HL-60 (cell line): ENCODE measurements around the gene RAP1A.

ENCODE experiments used
- CTCF ChIP-seq: IDR thresholded peaks from one replicate; pipeline ENCODE4 v1.5.1; 2011; ENCODE audit warnings: low read length, control low read depth, inconsistent platforms; ENCODE audit not compliant: insufficient read depth
- GABPA ChIP-seq: IDR thresholded peaks from 2 replicates; pipeline ENCODE4 v1.6.1; 2012; ENCODE audit warnings: low read depth
- POLR2AphosphoS5 ChIP-seq: IDR thresholded peaks from 2 replicates; pipeline ENCODE4 v1.6.1; 2012; ENCODE audit warnings: low read depth
- SPI1 ChIP-seq: IDR thresholded peaks from 2 replicates; pipeline ENCODE4 v1.6.1; 2012; ENCODE audit warnings: low read depth, mild to moderate bottlenecking, borderline replicate concordance
- TF ChIP-seq, protein P1 (sequence below): IDR thresholded peaks from 2 replicates; pipeline ENCODE4 v1.6.1; 2012; ENCODE audit warnings: low read depth; ENCODE audit not compliant: insufficient replicate concordance

DNA sequence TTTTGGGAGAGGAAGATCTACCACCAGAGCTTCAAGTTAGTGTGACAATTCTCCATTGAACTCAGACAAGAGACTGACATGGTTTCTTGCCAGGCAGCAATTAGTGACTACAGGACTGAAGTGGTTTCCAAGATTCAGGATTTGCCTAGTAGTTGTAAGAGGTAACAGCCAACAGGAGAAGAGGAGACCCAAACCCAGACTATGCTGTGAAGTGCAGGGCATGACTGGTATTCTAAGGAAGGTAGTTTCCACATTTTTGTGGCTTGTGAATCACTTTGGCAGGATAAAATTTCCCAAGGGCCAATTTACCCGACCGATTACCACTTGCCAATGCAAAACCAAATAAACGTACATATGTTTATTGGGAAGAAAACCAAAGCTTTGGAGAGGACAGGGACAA is 14.7 kb upstream of the RAP1A start:
- no peak for TF ChIP-seq CTCF
- TF ChIP-seq GABPA, result no peak
- no peak for TF ChIP-seq POLR2AphosphoS5
- TF ChIP-seq, protein P1, sequence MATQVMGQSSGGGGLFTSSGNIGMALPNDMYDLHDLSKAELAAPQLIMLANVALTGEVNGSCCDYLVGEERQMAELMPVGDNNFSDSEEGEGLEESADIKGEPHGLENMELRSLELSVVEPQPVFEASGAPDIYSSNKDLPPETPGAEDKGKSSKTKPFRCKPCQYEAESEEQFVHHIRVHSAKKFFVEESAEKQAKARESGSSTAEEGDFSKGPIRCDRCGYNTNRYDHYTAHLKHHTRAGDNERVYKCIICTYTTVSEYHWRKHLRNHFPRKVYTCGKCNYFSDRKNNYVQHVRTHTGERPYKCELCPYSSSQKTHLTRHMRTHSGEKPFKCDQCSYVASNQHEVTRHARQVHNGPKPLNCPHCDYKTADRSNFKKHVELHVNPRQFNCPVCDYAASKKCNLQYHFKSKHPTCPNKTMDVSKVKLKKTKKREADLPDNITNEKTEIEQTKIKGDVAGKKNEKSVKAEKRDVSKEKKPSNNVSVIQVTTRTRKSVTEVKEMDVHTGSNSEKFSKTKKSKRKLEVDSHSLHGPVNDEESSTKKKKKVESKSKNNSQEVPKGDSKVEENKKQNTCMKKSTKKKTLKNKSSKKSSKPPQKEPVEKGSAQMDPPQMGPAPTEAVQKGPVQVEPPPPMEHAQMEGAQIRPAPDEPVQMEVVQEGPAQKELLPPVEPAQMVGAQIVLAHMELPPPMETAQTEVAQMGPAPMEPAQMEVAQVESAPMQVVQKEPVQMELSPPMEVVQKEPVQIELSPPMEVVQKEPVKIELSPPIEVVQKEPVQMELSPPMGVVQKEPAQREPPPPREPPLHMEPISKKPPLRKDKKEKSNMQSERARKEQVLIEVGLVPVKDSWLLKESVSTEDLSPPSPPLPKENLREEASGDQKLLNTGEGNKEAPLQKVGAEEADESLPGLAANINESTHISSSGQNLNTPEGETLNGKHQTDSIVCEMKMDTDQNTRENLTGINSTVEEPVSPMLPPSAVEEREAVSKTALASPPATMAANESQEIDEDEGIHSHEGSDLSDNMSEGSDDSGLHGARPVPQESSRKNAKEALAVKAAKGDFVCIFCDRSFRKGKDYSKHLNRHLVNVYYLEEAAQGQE, result no peak
- no peak for TF ChIP-seq SPI1
